Measurements from ENCODE around the gene RNF207. TPM values are rescaled to one million over a fixed set of nuclear protein-coding genes. Genes with fewer than 3 reads are reported as not detected.

RNF207 gene
- total RNA-seq, 2 donors from 2014 or later, result 25.2 to 52.4 TPM

DNA sequence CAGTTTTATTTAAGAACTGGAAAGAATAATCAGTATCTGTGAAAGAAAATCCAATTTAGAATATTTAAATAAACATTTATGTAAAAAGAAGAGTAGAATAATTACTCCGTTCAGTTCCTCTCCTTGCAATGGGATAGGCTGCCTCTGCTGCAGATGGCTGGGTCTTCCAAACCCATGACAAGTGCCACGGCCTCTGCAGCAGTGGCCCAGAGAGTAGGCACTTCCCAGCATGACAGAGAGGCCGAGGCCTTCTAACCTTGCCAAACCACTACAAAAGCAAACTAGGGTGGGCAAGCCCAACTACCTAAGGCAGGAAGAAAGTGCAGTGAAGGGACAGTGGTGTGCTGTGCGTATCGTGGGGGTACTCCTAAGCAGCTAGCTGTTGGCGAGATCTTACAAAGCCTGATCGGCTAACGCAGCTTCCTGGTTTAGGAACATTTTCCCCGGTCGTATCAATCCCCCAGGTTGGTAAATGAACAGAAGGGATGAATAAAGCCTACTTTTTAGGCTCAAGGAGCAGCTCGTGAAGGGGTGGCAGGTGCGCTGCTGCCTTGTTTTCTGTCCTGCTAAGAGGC, 15.4 kb downstream of the RNF207 start:
- intact Hi-C loops (cut with DNase I), result no loop called here
- Histone ChIP-seq H3K36me3 (replicated peaks in 1 of 2; ENCODE audit: insufficient read depth in 1 of 2, low read depth in 2 of 2) (peaks cover 0 to 6% of the 10 kb centered on the region in 2 donors), H3K4me3 (no peak overlapping the region), H3K9me3 (no peaks in the 10 kb centered on the region), H3K27ac (no peak overlapping the region), H3K4me1 (peaks cover 14% of the 10 kb centered on the region), H3K27me3 (no peaks in the 10 kb centered on the region)
- WGBS, 2 donors, result 86 to 92% methylated on average over 10 to 12 of the region's 12 CpGs
- TF ChIP-seq, protein P1, sequence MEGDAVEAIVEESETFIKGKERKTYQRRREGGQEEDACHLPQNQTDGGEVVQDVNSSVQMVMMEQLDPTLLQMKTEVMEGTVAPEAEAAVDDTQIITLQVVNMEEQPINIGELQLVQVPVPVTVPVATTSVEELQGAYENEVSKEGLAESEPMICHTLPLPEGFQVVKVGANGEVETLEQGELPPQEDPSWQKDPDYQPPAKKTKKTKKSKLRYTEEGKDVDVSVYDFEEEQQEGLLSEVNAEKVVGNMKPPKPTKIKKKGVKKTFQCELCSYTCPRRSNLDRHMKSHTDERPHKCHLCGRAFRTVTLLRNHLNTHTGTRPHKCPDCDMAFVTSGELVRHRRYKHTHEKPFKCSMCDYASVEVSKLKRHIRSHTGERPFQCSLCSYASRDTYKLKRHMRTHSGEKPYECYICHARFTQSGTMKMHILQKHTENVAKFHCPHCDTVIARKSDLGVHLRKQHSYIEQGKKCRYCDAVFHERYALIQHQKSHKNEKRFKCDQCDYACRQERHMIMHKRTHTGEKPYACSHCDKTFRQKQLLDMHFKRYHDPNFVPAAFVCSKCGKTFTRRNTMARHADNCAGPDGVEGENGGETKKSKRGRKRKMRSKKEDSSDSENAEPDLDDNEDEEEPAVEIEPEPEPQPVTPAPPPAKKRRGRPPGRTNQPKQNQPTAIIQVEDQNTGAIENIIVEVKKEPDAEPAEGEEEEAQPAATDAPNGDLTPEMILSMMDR (IDR thresholded peaks at IDR 0.05), result no peak
- no peak for TF ChIP-seq POLR2A (IDR thresholded peaks at IDR 0.05)
- no peak for ATAC-seq
- no peak for DNase-seq

DNA sequence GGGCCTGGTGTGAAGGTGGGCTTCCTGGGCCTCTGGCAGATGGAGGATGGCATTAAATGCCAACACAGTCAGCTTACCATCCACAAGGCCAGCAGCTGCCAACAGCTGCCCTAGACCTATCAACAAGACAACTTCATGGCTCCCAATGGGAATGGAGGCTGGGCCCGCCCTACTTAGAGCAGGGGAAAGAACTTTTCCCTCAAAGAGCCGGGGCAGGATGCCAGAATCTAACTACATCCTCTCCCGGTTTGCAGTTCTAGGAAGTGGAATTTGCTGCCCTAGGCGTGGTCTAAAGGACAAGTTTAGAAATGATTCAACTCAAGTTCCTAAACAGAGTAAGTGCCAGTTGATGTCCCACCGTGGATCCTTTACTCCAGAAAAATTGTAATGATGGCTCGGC, 16.7 kb downstream of the RNF207 start:
- intact Hi-C loops (cut with DNase I), result no loop called here
- WGBS, 2 donors, result 60 to 88% methylated on average over 5 to 6 of the region's 6 CpGs

DNA sequence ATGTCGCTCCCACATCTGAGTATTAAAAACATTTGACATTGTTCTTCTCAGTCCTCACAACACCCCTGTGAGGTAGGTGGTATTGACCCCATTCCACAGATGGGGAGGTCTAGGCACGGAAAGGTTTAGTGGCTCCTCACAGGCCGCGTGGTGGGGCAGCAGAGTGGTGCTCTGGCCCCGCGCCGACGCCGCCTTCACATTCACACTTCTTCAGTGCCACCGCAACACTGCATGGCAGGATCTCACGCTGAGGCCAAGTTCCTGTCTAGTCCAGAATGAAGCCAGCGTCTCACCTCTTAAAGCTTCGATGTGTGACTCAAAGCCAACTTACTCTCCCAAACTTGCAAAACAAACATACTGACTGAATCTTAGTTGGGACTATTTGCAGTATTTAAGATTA, 17.7 kb downstream of the RNF207 start:
- WGBS, 2 donors, result 95 to 98% methylated on average over 13 of the region's 13 CpGs
- Histone ChIP-seq H3K27me3 (no peaks in the 10 kb centered on the region), H3K36me3 (replicated peaks in 1 of 2; ENCODE audit: insufficient read depth in 1 of 2, low read depth in 2 of 2) (peaks cover 0 to 13% of the 10 kb centered on the region in 2 donors), H3K27ac (no peak overlapping the region), H3K4me3 (no peak overlapping the region), H3K4me1 (peaks cover 6% of the 10 kb centered on the region), H3K9me3 (no peaks in the 10 kb centered on the region)
- intact Hi-C loops (cut with DNase I), result no loop called here
- TF ChIP-seq POLR2A (IDR thresholded peaks at IDR 0.05), result no peak
- TF ChIP-seq, protein P1 (IDR thresholded peaks at IDR 0.05), result no peak
- DNase-seq (no peak), ATAC-seq (no peak)

More for the DNA sequence above, 16.7 kb downstream of the RNF207 start:
- Histone ChIP-seq H3K9me3 (no peaks in the 10 kb centered on the region), H3K4me1 (peaks cover 14% of the 10 kb centered on the region), H3K27ac (peak overlapping the region in 1 of 4 donors; percentile 6), H3K27me3 (no peaks in the 10 kb centered on the region), H3K4me3 (no peak overlapping the region), H3K36me3 (replicated peaks in 1 of 2; ENCODE audit: insufficient read depth in 1 of 2, low read depth in 2 of 2) (peaks cover 0 to 11% of the 10 kb centered on the region in 2 donors)
- TF ChIP-seq POLR2A (IDR thresholded peaks at IDR 0.05), result no peak
- TF ChIP-seq, protein P1 (IDR thresholded peaks at IDR 0.05), result no peak
- peak in 1 of 4 donors; percentile 43 for DNase-seq
- ATAC-seq, result no peak

DNA sequence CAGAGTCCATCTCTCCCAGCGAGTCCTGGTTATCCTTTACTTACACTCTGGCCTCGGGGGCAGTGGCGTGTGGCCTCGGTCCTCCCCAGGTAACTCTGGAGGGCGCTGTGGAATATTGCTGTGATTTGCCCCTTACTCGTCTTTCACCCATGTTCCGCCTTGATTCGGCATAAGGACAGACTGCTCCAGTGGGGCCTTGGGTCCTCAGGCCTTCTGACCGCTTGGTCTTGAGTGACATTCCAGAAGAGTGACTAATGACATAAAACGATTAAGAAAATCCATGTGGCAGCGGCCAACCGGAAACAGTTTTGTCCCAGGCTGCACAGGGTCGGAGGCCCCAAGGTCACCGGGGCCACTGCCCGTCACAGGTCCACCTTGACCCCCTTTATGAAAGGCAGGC, 18.8 kb downstream of the RNF207 start:
- no peak overlapping the region for H3K27ac ChIP-seq
- H3K9me3 ChIP-seq, result no peaks in the 10 kb centered on the region
- no peaks in the 10 kb centered on the region for H3K27me3 ChIP-seq
- WGBS, 2 donors, result 73 to 79% methylated on average over 14 to 15 of the region's 15 CpGs
- DNase-seq (no peak), ATAC-seq (no peak)
- intact Hi-C loops (cut with DNase I), result no loop called here
- no peaks in the 10 kb centered on the region for H3K4me1 ChIP-seq
- peaks cover 0 to 16% of the 10 kb centered on the region in 2 donors for H3K36me3 ChIP-seq (replicated peaks in 1 of 2; ENCODE audit: insufficient read depth in 1 of 2, low read depth in 2 of 2)
- H3K4me3 ChIP-seq, result no peak overlapping the region
- TF ChIP-seq POLR2A (IDR thresholded peaks at IDR 0.05), result no peak
- TF ChIP-seq, protein P1 (IDR thresholded peaks at IDR 0.05), result no peak

DNA sequence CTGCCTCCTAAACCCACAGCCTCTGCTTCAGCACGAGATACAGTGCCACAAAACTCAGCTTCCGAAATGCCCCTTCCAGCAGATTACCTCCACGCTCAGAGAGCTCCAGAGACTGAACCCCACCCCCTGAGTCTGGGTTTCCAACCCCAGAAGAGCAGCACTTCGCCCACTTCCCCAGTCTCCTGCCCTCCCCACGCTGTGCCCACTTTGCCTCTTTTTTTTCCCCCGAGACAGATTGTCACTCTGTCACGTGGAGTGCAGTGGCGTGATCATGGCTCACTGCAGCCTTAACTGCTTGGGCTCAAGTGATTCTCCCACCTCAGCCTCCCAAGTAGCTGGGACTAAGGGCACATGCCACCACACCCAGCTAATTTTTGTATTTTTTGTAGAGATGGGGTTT, 19.7 kb downstream of the RNF207 start:
- no peak for ATAC-seq
- Histone ChIP-seq H3K4me3 (no peak overlapping the region), H3K9me3 (no peaks in the 10 kb centered on the region), H3K27ac (no peak overlapping the region), H3K4me1 (no peaks in the 10 kb centered on the region), H3K27me3 (no peaks in the 10 kb centered on the region), H3K36me3 (replicated peaks in 1 of 2; ENCODE audit: insufficient read depth in 1 of 2, low read depth in 2 of 2) (peaks cover 0 to 18% of the 10 kb centered on the region in 2 donors)
- no peak for DNase-seq
- intact Hi-C loops (cut with DNase I), result no loop called here
- TF ChIP-seq POLR2A (IDR thresholded peaks at IDR 0.05), result no peak
- TF ChIP-seq, protein P1 (IDR thresholded peaks at IDR 0.05), result no peak
- 96 to 97% methylated on average over 8 of the region's 8 CpGs for WGBS, 2 donors
